K562 (cell line): ENCODE results near the gene ARHGAP10. TPM values are rescaled to one million over a fixed set of nuclear protein-coding genes. Genes with fewer than 3 reads are reported as not detected.

Source experiments
- ATAC-seq: fragments of 200-7000 bp; cut with Tn5 transposase; 3 replicates; pipeline ENCODE4 v1.9.1; 2020; ENCODE audit warnings: moderate library complexity
- BruUV-seq: library from RNA; stranded (reverse); fragments of 400-500 nt; replicated peaks from 2 replicates; lab custom pipeline; 2021; lab: Mats Ljungman, UMichigan
- CTCF ChIA-PET: fragments of 300-600 bp; formaldehyde crosslinking; extraction: SDS; loops from one replicate; lab custom pipeline; 2021; ENCODE audit warnings: low intra/inter-chr PET ratio; lab: Yijun Ruan, JAX
- POLR2A ChIA-PET: fragments of 300-600, 350-650 bp; sonication (Branson Sonifier 250); formaldehyde crosslinking; extraction: SDS; loops from one replicate; lab custom pipeline; 2021; ENCODE audit warnings: antibody characterized with exemption, inconsistent platforms; lab: Yijun Ruan, JAX
- DNase-seq, 4 experiments: peaks; one replicate each; pipeline versions ENCODE4 v3.0.0 to v3.0.0-alpha.2; 2011 to 2018; ENCODE audit warnings: low spot score in 3 of 4, mixed read lengths in 3 of 4; ENCODE audit errors: extremely low read depth in 1 of 4
- FAIRE-seq: peaks from 2 replicates; lab custom pipeline; 2011; peaks lifted over from hg19 to GRCh38; lab: Jason Lieb, UNC
- H2AFZ ChIP-seq: 2 replicates; pipeline ENCODE4 v1.6.0; 2011; ENCODE audit warnings: low read depth, low read length, control low read depth, inconsistent platforms
- H3K27ac ChIP-seq: fragments of 200-600 bp; 3 replicates; pipeline ENCODE4 v1.8.0; 2011; ENCODE audit warnings: low read depth, mild to moderate bottlenecking, control low read depth, inconsistent platforms, low read length, moderate library complexity, mixed read lengths; ENCODE audit errors: extremely low read depth
- H3K27me3 ChIP-seq, 2 experiments: fragments of 300-600 bp in 1 of 2; 2 replicates in 1 of 2; 3 replicates in 1 of 2; pipeline versions ENCODE4 v1.6.0 to v1.8.0; 2011; ENCODE audit warnings: inconsistent platforms in 2 of 2, low read length in 2 of 2, mild to moderate bottlenecking in 1 of 2, mixed read lengths in 1 of 2, moderate library complexity in 1 of 2; ENCODE audit not compliant: control insufficient read depth in 2 of 2, insufficient read depth in 2 of 2
- H3K36me3 ChIP-seq: fragments of 300-600 bp; 3 replicates; pipeline ENCODE4 v1.8.0; 2011; ENCODE audit warnings: mild to moderate bottlenecking, low read length, inconsistent platforms; ENCODE audit not compliant: control insufficient read depth, insufficient read depth
- H3K4me1 ChIP-seq, 2 experiments: fragments of 200-600 bp in 1 of 2; replicated peaks in 1 of 2; 2 replicates in 1 of 2; 3 replicates in 1 of 2; pipeline versions ENCODE4 v1.5.1 to v1.8.0; 2011; ENCODE audit warnings: inconsistent platforms in 2 of 2, low read length in 2 of 2, mild to moderate bottlenecking in 1 of 2, mixed read lengths in 1 of 2, moderate library complexity in 1 of 2; ENCODE audit not compliant: control insufficient read depth in 2 of 2, insufficient read depth in 2 of 2
- H3K4me2 ChIP-seq: 2 replicates; pipeline ENCODE4 v1.6.1; 2011; ENCODE audit warnings: low read length, control low read depth, inconsistent platforms, mixed read lengths; ENCODE audit not compliant: insufficient read depth
- H3K4me3 ChIP-seq: fragments of 200-600 bp; sonication (generic), shearing (Covaris generic); 2 replicates; pipeline ENCODE4 v1.5.1; 2016; ENCODE audit warnings: control low read depth, inconsistent platforms
- H3K79me2 ChIP-seq: fragments of 200-600 bp; 3 replicates; pipeline ENCODE4 v1.8.0; 2011; ENCODE audit warnings: low read length, inconsistent platforms; ENCODE audit not compliant: control insufficient read depth, insufficient read depth
- H3K9ac ChIP-seq, 2 experiments: 2 replicates each; pipeline versions ENCODE4 v1.6.0 to v1.6.1; 2011; ENCODE audit warnings: low read depth in 2 of 2, low read length in 2 of 2, control low read depth in 1 of 2, inconsistent platforms in 1 of 2, mild to moderate bottlenecking in 1 of 2, mixed read lengths in 1 of 2; ENCODE audit not compliant: insufficient read depth in 1 of 2
- H3K9me1 ChIP-seq: one replicate; pipeline ENCODE4 v1.6.0; 2011; ENCODE audit warnings: inconsistent platforms, mild to moderate bottlenecking, low read length, moderate library complexity; ENCODE audit not compliant: control insufficient read depth, insufficient read depth
- H3K9me3 ChIP-seq: replicated peaks from 2 replicates; pipeline ENCODE4 v1.5.1; 2011; ENCODE audit warnings: low read depth, low read length, inconsistent platforms; ENCODE audit not compliant: control insufficient read depth, insufficient read depth
- H4K20me1 ChIP-seq: replicated peaks from 2 replicates; pipeline ENCODE4 v1.6.1; 2011; ENCODE audit warnings: low read length, inconsistent platforms, mixed read lengths; ENCODE audit not compliant: control insufficient read depth, insufficient read depth
- CCAR2 ChIP-seq: fragments of 200-400 bp; formaldehyde crosslinking; IDR thresholded peaks from 2 replicates; pipeline ENCODE4 v1.6.1; 2017; ENCODE audit warnings: mild to moderate bottlenecking, low read depth, low read length
- CCNT2 ChIP-seq: IDR thresholded peaks from 2 replicates; pipeline ENCODE4 v1.6.1; 2011; ENCODE audit warnings: borderline replicate concordance, low read depth, mild to moderate bottlenecking, moderate library complexity, mixed read lengths, low read length; ENCODE audit not compliant: insufficient read length; ENCODE audit errors: extremely low read depth
- CEBPB ChIP-seq: fragments of 450-650 bp; IDR thresholded peaks from 2 replicates; pipeline ENCODE4 v1.6.1; 2016; ENCODE audit warnings: missing genetic modification characterization, missing compliant biosample characterization
- CHD2 ChIP-seq: IDR thresholded peaks from 2 replicates; pipeline ENCODE4 v1.6.1; 2011; ENCODE audit warnings: low read depth, low read length
- FOXJ2 ChIP-seq: fragments of 200-800 bp; sonication (Bioruptor generic); IDR thresholded peaks from 2 replicates; pipeline ENCODE4 v1.6.1; 2016; ENCODE audit warnings: missing genetic modification characterization, missing compliant biosample characterization
- HEY1 ChIP-seq: fragments of 250-450 bp; sonication (Bioruptor Pico); IDR thresholded peaks from 2 replicates; pipeline ENCODE4 v1.5.0; 2020; ENCODE audit warnings: mild to moderate bottlenecking, moderate library complexity, borderline replicate concordance
- HMGN3 ChIP-seq: IDR thresholded peaks from 2 replicates; pipeline ENCODE4 v1.6.1; 2011; ENCODE audit warnings: borderline replicate concordance, low read depth, mild to moderate bottlenecking, mixed read lengths, low read length; ENCODE audit not compliant: insufficient read length; ENCODE audit errors: extremely low read depth
- MCM5 ChIP-seq: fragments of 450-650 bp; IDR thresholded peaks from 2 replicates; pipeline ENCODE4 v1.6.1; 2016; ENCODE audit warnings: low read depth
- PHTF2 ChIP-seq: fragments of 250-450 bp; sonication (Bioruptor Pico); IDR thresholded peaks from 2 replicates; pipeline ENCODE4 v1.5.0; 2021; ENCODE audit warnings: mild to moderate bottlenecking
- POLR3A ChIP-seq: IDR thresholded peaks from 2 replicates; pipeline ENCODE4 v1.6.1; 2011; ENCODE audit warnings: borderline replicate concordance, mild to moderate bottlenecking, moderate library complexity; ENCODE audit not compliant: insufficient read length, insufficient read depth; ENCODE audit errors: extremely low read depth
- RFX1 ChIP-seq: fragments of 450-650 bp; IDR thresholded peaks from 2 replicates; pipeline ENCODE4 v1.6.1; 2016; ENCODE audit warnings: mild to moderate bottlenecking, moderate library complexity
- YBX1 ChIP-seq: fragments of 450-650 bp; IDR thresholded peaks from 2 replicates; pipeline ENCODE4 v1.7.1; 2016; ENCODE audit warnings: mild to moderate bottlenecking
- ZNF354B ChIP-seq: fragments of 250-450 bp; sonication (Bioruptor Pico); IDR thresholded peaks from 2 replicates; pipeline ENCODE4 v1.4.0; 2020
- ZNF830 ChIP-seq: fragments of 250-450 bp; sonication (Bioruptor Pico); IDR thresholded peaks from 2 replicates; pipeline ENCODE4 v1.5.0; 2021; ENCODE audit warnings: mild to moderate bottlenecking
- WGBS: fragments of 100-300 bp; shearing (Covaris generic); methylation state at CpG from one replicate; pipeline ENCODE4 v1.1.6; 2016; ENCODE audit warnings: low coverage, mixed read lengths; ENCODE audit not compliant: insufficient coverage; ENCODE audit errors: missing lambda C conversion rate; 5-methylcytosine and 5-hydroxymethylcytosine counted together
- in situ Hi-C: fragments of 300-500 bp; cut with MboI; formaldehyde crosslinking; loops from 4 replicates; pipeline ENCODE4 v1.15.0; 2018; ENCODE audit warnings: inconsistent platforms, mixed read lengths
- intact Hi-C: fragments of 100-400 bp; cut with micrococcal nuclease; formaldehyde crosslinking; loops from 2 replicates; pipeline ENCODE4 v1.14.2; 2022
- polyA plus RNA-seq, 8 experiments: library from polyadenylated mRNA; depleted of rRNA in 4 of 8; stranded (reverse) in 5 of 8; unstranded in 3 of 8; fragments of >200 nt; fragmentation: Nextera tagmentation in 2 of 8; fragmentation: Illumina TruSeq in 1 of 8; extraction: Ambion mirVana in 2 of 8; extraction: Trizol in 1 of 8; gene quantifications; 2 replicates each; pipeline versions ENCODE4 v1.2.1 to v1.2.3, GENCODE V29; 2011 to 2014; ENCODE audit warnings: inconsistent platforms in 1 of 8, missing spikeins in 1 of 8
- total RNA-seq, 7 experiments: library from RNA; depleted of rRNA in 6 of 7; stranded (reverse); fragments of >200 nt in 6 of 7; fragmentation: Illumina TruSeq in 2 of 7; extraction: Trizol in 2 of 7; gene quantifications; 2 replicates each; pipeline versions ENCODE4 v1.2.1 to v1.2.3, GENCODE V29; 2011 to 2021; ENCODE audit warnings: low replicate concordance in 1 of 7
- TF ChIP-seq, protein P1 (sequence below): sonication (generic); formaldehyde crosslinking; IDR thresholded peaks from 2 replicates; pipeline ENCODE4 v1.4.0; 2020; ENCODE audit warnings: mild to moderate bottlenecking, missing genetic modification reagents
- TF ChIP-seq, protein P2 (sequence below): sonication (generic); formaldehyde crosslinking; IDR thresholded peaks from 2 replicates; pipeline ENCODE4 v1.8.0; 2022; ENCODE audit warnings: missing genetic modification reagents, mild to moderate bottlenecking, moderate library complexity, borderline replicate concordance
- TF ChIP-seq, protein P3 (sequence below): sonication (generic); formaldehyde crosslinking; IDR thresholded peaks from 2 replicates; pipeline ENCODE4 v1.8.0; 2022; ENCODE audit warnings: mild to moderate bottlenecking, missing genetic modification reagents

ARHGAP10 gene
- total and polyA plus RNA-seq, 9 of the 15 experiments (the other 6 are each of a cell fraction or from before 2014, with no cell fraction given): 0.03 to 0.22 (median 0.06) TPM; not detected in 3

DNA sequence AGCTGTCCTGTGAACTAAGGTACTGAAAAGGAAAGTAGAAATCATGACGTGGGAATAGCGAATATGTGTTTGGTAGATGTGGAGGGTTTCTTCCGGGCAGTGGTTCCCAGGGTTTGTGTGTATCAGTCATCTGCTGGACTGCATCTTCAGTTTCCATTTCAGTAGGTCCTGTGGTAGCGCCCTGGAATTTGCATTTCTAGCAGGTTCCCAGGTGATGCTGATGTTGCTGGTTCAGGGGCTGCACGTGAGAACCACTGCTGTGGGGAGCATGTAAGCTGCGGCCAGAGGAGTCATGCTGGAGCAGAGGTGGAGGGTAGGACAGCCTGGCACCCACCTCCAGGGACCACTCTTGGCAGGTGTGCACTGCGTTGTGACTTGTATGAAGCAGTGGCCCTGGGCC, 47.1 kb downstream of the ARHGAP10 start:
- Histone ChIP-seq H3K9ac (no peak overlapping the region), H3K79me2 (no peaks in the 10 kb centered on the region), H3K9me1 (no peaks in the 10 kb centered on the region), H4K20me1 (no peaks in the 10 kb centered on the region), H3K4me1 (no peaks in the 10 kb centered on the region; a peak in 1 of 5 replicates), H3K4me3 (no peak overlapping the region), H3K27me3 (peaks cover 0 to 23% of the 10 kb centered on the region in 2 experiments; a peak in 3 of 5 replicates), H3K27ac (no peak overlapping the region), H3K9me3 (no peaks in the 10 kb centered on the region), H2AFZ (no peak overlapping the region), H3K4me2 (no peak overlapping the region), H3K36me3 (no peaks in the 10 kb centered on the region)
- no peak for DNase-seq
- in situ Hi-C loops (no loop called here), intact Hi-C loops (no loop called here)
- ChIA-PET CTCF (no interaction called here), POLR2A (no interaction called here)
- no peak for FAIRE-seq
- 2% methylated on average over 6 of the region's 7 CpGs for WGBS
- no TSS peak for BruUV-seq
- no peak for ATAC-seq
- TF ChIP-seq HEY1 (CRISPR knock-in tag) (no peak), CCNT2 (no peak), ZNF354B (CRISPR knock-in tag) (no peak), HMGN3 (no peak), CCAR2 (no peak), PHTF2 (no peak), YBX1 (no peak), MCM5 (no peak), CEBPB (no peak), POLR3A (no peak), CHD2 (no peak), FOXJ2 (tag) (no peak), ZNF830 (CRISPR knock-in tag) (no peak), RFX1 (no peak)
- TF ChIP-seq, protein P1, sequence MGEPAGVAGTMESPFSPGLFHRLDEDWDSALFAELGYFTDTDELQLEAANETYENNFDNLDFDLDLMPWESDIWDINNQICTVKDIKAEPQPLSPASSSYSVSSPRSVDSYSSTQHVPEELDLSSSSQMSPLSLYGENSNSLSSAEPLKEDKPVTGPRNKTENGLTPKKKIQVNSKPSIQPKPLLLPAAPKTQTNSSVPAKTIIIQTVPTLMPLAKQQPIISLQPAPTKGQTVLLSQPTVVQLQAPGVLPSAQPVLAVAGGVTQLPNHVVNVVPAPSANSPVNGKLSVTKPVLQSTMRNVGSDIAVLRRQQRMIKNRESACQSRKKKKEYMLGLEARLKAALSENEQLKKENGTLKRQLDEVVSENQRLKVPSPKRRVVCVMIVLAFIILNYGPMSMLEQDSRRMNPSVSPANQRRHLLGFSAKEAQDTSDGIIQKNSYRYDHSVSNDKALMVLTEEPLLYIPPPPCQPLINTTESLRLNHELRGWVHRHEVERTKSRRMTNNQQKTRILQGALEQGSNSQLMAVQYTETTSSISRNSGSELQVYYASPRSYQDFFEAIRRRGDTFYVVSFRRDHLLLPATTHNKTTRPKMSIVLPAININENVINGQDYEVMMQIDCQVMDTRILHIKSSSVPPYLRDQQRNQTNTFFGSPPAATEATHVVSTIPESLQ (CRISPR knock-in tag): no peak
- TF ChIP-seq, protein P2, sequence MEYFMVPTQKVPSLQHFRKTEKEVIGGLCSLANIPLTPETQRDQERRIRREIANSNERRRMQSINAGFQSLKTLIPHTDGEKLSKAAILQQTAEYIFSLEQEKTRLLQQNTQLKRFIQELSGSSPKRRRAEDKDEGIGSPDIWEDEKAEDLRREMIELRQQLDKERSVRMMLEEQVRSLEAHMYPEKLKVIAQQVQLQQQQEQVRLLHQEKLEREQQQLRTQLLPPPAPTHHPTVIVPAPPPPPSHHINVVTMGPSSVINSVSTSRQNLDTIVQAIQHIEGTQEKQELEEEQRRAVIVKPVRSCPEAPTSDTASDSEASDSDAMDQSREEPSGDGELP: no peak
- TF ChIP-seq, protein P3, sequence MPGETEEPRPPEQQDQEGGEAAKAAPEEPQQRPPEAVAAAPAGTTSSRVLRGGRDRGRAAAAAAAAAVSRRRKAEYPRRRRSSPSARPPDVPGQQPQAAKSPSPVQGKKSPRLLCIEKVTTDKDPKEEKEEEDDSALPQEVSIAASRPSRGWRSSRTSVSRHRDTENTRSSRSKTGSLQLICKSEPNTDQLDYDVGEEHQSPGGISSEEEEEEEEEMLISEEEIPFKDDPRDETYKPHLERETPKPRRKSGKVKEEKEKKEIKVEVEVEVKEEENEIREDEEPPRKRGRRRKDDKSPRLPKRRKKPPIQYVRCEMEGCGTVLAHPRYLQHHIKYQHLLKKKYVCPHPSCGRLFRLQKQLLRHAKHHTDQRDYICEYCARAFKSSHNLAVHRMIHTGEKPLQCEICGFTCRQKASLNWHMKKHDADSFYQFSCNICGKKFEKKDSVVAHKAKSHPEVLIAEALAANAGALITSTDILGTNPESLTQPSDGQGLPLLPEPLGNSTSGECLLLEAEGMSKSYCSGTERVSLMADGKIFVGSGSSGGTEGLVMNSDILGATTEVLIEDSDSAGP (CRISPR knock-in tag): no peak
